GM12801 (cell line): ENCODE measurements around the gene STIM1.

ENCODE experiments used
- TF ChIP-seq, protein P1 (sequence below): IDR thresholded peaks from one replicate; pipeline ENCODE4 v1.5.1; 2011; ENCODE audit warnings: control low read depth; ENCODE audit not compliant: insufficient read length; ENCODE audit errors: extremely low read depth

Gene STIM1

GRCh38 chr11:3916962-3917361, 61.5 kb downstream of the STIM1 start:
- TF ChIP-seq, protein P1, sequence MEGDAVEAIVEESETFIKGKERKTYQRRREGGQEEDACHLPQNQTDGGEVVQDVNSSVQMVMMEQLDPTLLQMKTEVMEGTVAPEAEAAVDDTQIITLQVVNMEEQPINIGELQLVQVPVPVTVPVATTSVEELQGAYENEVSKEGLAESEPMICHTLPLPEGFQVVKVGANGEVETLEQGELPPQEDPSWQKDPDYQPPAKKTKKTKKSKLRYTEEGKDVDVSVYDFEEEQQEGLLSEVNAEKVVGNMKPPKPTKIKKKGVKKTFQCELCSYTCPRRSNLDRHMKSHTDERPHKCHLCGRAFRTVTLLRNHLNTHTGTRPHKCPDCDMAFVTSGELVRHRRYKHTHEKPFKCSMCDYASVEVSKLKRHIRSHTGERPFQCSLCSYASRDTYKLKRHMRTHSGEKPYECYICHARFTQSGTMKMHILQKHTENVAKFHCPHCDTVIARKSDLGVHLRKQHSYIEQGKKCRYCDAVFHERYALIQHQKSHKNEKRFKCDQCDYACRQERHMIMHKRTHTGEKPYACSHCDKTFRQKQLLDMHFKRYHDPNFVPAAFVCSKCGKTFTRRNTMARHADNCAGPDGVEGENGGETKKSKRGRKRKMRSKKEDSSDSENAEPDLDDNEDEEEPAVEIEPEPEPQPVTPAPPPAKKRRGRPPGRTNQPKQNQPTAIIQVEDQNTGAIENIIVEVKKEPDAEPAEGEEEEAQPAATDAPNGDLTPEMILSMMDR = no peak

GRCh38 chr11:3920148-3920852, 64.8 kb downstream of the STIM1 start:
- TF ChIP-seq, protein P1 = no peak

DNA sequence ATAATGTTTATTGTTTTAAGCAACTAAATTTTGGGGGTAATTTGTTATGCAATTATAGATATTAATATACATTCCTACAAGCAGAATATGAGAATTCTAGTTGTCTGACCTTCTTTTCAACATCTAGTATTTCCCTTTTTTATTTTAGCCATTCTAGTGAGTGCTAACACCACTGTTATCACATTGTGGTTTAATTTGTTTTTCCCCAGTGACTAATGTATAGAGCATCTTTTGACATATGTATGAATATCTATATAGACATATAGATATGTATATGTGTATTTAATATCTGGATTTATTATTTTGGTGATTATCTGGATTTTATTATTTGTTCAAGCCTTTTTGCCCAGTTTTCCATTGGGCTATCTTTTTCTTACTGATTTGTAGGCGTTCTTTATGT, 66.6 kb downstream of the STIM1 start:
- TF ChIP-seq, protein P1 = no peak

DNA sequence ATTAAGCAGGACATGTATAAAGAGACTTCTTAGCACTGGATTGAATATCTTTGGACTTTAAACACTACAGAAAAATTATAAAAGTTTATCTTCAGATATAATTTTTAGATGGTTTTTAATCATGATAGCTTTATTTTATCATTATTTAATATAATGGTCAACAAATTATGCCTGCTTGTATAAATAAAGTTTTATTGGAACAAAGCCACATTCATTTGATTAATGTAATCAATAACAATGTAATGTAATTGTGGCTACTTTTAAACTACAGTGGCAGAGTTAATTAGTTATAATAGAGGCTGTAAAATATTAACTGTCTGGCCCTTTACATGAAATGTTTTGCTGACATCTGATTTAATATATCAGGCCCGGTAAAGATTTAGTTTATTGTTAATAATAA, 70.0 kb downstream of the STIM1 start:
- TF ChIP-seq, protein P1 = no peak

DNA sequence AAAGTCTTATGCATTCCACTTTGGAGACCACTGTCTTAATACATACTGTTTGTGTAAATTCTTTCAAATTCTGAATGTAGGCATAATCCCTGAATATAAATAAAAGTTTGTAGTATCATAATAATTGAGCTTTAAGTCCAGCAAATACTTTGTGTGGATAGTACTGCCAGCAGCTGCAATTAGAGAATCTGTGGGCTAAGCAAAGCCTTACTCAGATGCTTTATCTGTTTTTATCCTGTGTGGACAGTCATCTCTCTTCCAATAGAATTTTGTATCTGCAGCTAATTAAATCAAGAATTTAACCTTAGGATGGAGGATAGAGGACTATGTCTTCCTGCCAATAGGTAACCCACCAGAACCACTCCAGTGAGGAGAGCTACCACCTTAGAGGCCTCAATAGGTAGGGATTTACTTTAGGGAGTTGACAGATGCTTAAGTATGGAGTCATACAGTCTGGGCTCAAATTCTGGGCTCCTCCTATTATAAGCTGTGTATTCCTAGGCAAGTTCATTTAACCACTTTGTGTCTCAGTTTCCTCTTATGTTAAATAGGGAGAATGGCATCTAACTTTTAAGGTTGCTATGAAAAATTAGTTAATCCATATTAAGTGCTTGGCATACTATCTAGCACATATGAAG, 71.1 kb downstream of the STIM1 start:
- TF ChIP-seq, protein P1 = no peak

- TF ChIP-seq, protein P1 = no peak
Measured at GRCh38 chr11:3927129-3927796, 71.8 kb downstream of the STIM1 start.

DNA sequence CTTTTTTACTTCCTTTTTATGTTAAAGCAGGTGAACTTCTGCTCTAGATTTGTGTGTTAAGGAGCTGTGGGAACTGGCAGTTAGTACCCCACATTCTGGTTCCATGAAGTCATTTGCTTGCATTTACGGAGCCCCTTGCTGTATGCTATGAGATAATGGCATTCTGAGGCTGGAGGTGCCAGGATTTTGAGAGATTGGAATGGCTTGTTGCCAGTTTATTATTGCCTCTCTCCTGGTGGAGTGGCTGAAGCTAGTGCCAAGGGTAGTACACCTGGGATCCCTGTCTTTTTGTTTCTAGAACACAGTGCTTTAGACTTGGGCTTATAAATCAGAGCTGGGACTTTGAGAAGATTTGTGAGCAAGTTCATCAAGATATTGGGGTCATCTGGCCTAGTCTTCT, 73.8 kb downstream of the STIM1 start:
- TF ChIP-seq, protein P1 = no peak
